Calu3 (cell line): ENCODE data around the gene WFDC6. TPM values are rescaled to one million over a fixed set of nuclear protein-coding genes. Genes with fewer than 3 reads are reported as not detected.

Source experiments
- BruUV-seq: library from RNA; stranded (reverse); fragments of 400-500 nt; replicated peaks from 2 replicates; lab custom pipeline; 2021; lab: Mats Ljungman, UMichigan
- CTCF ChIA-PET: fragments of 300-600 bp; sonication (Branson Sonifier 250); formaldehyde crosslinking; loops from one replicate; lab custom pipeline; 2022; ENCODE audit warnings: antibody characterized with exemption; lab: Charles Lee
- DNase-seq: peaks from one replicate; pipeline ENCODE4 v3.0.0; 2022
- H3K27ac Mint-ChIP-seq: one replicate; pipeline ENCODE4 v1.8.0; 2022; ENCODE audit warnings: mixed read lengths; ENCODE audit not compliant: unreplicated experiment
- H3K27me3 Mint-ChIP-seq: one replicate; pipeline ENCODE4 v1.8.0; 2022; ENCODE audit warnings: mixed read lengths; ENCODE audit not compliant: unreplicated experiment
- H3K36me3 Mint-ChIP-seq: one replicate; pipeline ENCODE4 v1.8.0; 2022; ENCODE audit warnings: mild to moderate bottlenecking, moderate library complexity, mixed read lengths; ENCODE audit not compliant: insufficient read depth, unreplicated experiment
- H3K4me1 Mint-ChIP-seq: one replicate; pipeline ENCODE4 v1.8.0; 2022; ENCODE audit warnings: mild to moderate bottlenecking, low read depth, mixed read lengths; ENCODE audit not compliant: unreplicated experiment
- H3K4me3 Mint-ChIP-seq: one replicate; pipeline ENCODE4 v1.8.0; 2022; ENCODE audit warnings: mild to moderate bottlenecking, low read depth, moderate library complexity, mixed read lengths; ENCODE audit not compliant: unreplicated experiment
- H3K9me3 Mint-ChIP-seq: one replicate; pipeline ENCODE4 v1.8.0; 2022; ENCODE audit warnings: low read depth, mixed read lengths; ENCODE audit not compliant: unreplicated experiment
- intact Hi-C: fragments of 100-400 bp; cut with micrococcal nuclease; formaldehyde crosslinking; loops from one replicate; pipeline ENCODE4 v1.10.0; 2022; ENCODE audit not compliant: unreplicated experiment
- total RNA-seq: library from RNA; stranded (reverse); gene quantifications from 2 replicates; pipeline ENCODE4 v1.2.3, GENCODE V29; 2022
- TF ChIP-seq, protein P1 (sequence below): fragments of 200-600 bp; IDR thresholded peaks from one replicate; pipeline ENCODE4 v1.8.0; 2022; ENCODE audit warnings: antibody characterized with exemption; ENCODE audit not compliant: unreplicated experiment

WFDC6 gene
- total RNA-seq, 1 experiment from 2014 or later = not detected

DNA sequence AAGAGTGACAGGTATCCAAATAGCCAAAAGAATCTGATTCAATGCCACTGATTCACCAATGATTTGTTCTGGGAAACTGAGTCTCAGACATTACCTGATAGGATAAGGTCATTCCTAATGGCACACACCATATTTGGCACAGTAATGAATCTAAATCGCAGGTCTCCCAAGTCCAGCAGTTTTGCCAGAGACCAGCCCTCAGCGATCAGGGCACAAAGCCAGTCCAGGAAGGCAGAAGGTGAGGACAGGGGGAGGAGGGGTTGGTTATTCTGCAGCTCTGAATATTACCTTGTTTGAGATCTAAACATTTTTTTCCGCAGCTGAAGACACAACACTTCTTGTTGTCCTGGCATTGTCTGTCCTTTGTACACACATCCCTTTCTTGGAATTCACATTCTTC, 6.1 kb upstream of the WFDC6 start:
- Mint-ChIP-seq H3K27me3 (peaks cover 34% of the 10 kb centered on the region), H3K36me3 (no peaks in the 10 kb centered on the region), H3K4me3 (no peak overlapping the region), H3K27ac (no peak overlapping the region), H3K4me1 (peaks cover 7% of the 10 kb centered on the region), H3K9me3 (peaks cover 5% of the 10 kb centered on the region)
- TF ChIP-seq, protein P1, sequence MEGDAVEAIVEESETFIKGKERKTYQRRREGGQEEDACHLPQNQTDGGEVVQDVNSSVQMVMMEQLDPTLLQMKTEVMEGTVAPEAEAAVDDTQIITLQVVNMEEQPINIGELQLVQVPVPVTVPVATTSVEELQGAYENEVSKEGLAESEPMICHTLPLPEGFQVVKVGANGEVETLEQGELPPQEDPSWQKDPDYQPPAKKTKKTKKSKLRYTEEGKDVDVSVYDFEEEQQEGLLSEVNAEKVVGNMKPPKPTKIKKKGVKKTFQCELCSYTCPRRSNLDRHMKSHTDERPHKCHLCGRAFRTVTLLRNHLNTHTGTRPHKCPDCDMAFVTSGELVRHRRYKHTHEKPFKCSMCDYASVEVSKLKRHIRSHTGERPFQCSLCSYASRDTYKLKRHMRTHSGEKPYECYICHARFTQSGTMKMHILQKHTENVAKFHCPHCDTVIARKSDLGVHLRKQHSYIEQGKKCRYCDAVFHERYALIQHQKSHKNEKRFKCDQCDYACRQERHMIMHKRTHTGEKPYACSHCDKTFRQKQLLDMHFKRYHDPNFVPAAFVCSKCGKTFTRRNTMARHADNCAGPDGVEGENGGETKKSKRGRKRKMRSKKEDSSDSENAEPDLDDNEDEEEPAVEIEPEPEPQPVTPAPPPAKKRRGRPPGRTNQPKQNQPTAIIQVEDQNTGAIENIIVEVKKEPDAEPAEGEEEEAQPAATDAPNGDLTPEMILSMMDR = no peak
- CTCF ChIA-PET = interaction anchor here (0.9 kb wide), 1 partner anchor 226 kb away, joined by 4 read pairs; no protein-coding TSS in a partner anchor
- intact Hi-C loops = no loop called here
- BruUV-seq = no TSS peak
- no peak for DNase-seq

DNA sequence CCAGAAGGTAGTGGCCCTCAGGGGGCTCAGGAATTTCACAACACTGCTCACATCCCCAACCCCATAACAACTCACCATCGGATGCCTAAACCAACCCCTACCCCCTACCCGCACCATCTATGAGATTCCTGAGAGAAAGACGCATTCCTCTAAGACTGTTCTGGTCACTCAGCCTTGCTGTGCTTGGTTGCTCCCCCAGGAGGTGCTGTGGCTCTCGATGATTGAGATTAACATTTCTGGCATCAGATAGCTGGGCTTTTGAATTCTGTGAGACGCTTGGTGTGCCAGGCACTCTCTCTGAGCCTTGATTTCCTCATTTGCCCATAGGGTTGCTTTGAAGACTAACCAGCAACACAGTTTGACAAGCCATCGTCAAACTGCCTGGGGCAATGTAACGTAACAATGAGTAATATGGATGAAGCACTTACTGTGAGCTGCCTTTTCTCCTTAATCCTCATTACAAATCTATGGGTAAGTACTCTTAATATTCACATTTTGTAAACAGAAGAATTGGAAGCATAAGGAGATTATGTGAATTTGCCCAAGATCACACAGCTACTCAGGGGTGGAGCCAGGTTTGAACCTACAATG, 978 bp downstream of the WFDC6 start:
- H3K4me1 Mint-ChIP-seq = no peaks in the 10 kb centered on the region
- no peaks in the 10 kb centered on the region for H3K36me3 Mint-ChIP-seq
- TF ChIP-seq, protein P1 = no peak
- no peak for DNase-seq
- intact Hi-C loops = no loop called here
- H3K4me3 Mint-ChIP-seq = no peak overlapping the region
- no peaks in the 10 kb centered on the region for H3K9me3 Mint-ChIP-seq
- no TSS peak for BruUV-seq
- CTCF ChIA-PET = interaction anchor here (0.6 to 1.4 kb wide), 3 partner anchors 10 to 1547 kb away, joined by 3 to 7 read pairs (median 3); no protein-coding TSS in a partner anchor
- no peak overlapping the region for H3K27ac Mint-ChIP-seq
- no peaks in the 10 kb centered on the region for H3K27me3 Mint-ChIP-seq

DNA sequence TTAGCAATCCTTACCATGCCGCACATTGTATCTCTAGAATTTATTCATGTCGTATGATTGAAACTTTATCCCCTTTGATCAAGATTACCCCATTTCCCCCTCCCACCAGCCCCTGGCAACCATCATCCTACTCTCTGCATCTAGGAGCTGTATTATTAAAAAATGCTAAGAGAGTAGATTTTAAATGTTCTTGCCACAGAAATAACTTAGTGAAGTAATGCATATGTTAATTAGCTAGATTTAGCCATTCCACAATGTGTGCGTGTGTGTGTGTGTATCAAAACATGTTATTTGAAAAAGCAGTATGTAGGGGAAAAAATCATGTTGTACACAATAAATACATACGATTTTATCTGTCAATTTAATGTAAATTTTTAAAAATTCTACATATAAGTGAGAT, 12.0 kb downstream of the WFDC6 start:
- intact Hi-C loops = no loop called here
- Mint-ChIP-seq H3K4me1 (no peaks in the 10 kb centered on the region), H3K36me3 (no peaks in the 10 kb centered on the region), H3K9me3 (no peaks in the 10 kb centered on the region), H3K4me3 (no peak overlapping the region), H3K27me3 (peaks cover 37% of the 10 kb centered on the region), H3K27ac (no peak overlapping the region)
- CTCF ChIA-PET = interaction anchor here (0.9 to 1.8 kb wide), 2 partner anchors 10 to 11 kb away, joined by 6 to 7 read pairs; partner anchors contain the start of gene WFDC6
- no TSS peak for BruUV-seq
- no peak for DNase-seq
- TF ChIP-seq, protein P1 = no peak

DNA sequence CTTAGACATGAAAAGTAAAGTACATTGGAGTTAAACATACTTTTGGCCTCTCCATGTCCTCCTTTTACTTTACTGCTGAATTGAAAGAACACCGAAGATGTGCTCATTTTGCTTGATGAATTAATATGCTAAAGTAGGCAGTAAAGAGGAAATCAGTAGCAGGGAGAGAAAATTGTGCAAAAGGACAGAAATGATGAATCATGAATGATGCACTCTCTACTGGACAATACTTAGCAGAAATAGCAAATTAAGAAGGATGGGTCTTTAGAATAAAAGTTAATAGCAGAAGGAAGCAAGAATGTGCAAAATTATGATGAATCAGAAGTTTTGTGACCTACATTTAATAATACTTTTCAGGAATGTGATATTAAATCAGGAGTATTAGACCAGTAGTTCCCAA, 15.5 kb downstream of the WFDC6 start:
- H3K4me3 Mint-ChIP-seq = no peak overlapping the region
- no peaks in the 10 kb centered on the region for H3K9me3 Mint-ChIP-seq
- no peak for DNase-seq
- no TSS peak for BruUV-seq
- no peak overlapping the region for H3K27ac Mint-ChIP-seq
- intact Hi-C loops = no loop called here
- H3K4me1 Mint-ChIP-seq = peaks cover 8% of the 10 kb centered on the region
- peaks cover 40% of the 10 kb centered on the region for H3K27me3 Mint-ChIP-seq
- H3K36me3 Mint-ChIP-seq = no peaks in the 10 kb centered on the region
- TF ChIP-seq, protein P1 = no peak
- CTCF ChIA-PET = no interaction called here
